NCI-H1694 (cell line): Measurements from ENCODE around the gene PPM1F.
"Not testable (repeated sequence)": the region's sequence is repeated elsewhere in the genome, so short reads cannot be mapped to it uniquely, and the experiment has no call there.

Source experiments
- DNase-seq: peaks from one replicate; lab custom pipeline; 2025; lab: John Stamatoyannopoulos, UW

PPM1F gene

GRCh38 chr22:21940521-21940920, 12.1 kb downstream of the PPM1F start:
- DNase-seq: no peak

- DNase-seq: not testable (repeated sequence)
Measured at GRCh38 chr22:21939935-21940334, 12.7 kb downstream of the PPM1F start.

- no peak for DNase-seq
Measured at GRCh38 chr22:21939461-21939913, 13.2 kb downstream of the PPM1F start.

GRCh38 chr22:21938906-21939305, 13.7 kb downstream of the PPM1F start:
- DNase-seq: no peak

GRCh38 chr22:21938071-21938822, 14.4 kb downstream of the PPM1F start:
- peak; percentile 76 for DNase-seq

GRCh38 chr22:21937821-21938070, 14.9 kb downstream of the PPM1F start:
- no peak for DNase-seq

- DNase-seq: no peak
Measured at GRCh38 chr22:21937041-21937820, 15.4 kb downstream of the PPM1F start.

- DNase-seq: no peak
Measured at GRCh38 chr22:21936151-21936775, 16.4 kb downstream of the PPM1F start.

- DNase-seq: no peak
Measured at GRCh38 chr22:21933910-21934309, 18.7 kb downstream of the PPM1F start.

- DNase-seq: no peak
Measured at GRCh38 chr22:21933413-21933812, 19.2 kb downstream of the PPM1F start.

- no peak for DNase-seq
Measured at GRCh38 chr22:21932347-21932746, 20.3 kb downstream of the PPM1F start.

- no peak for DNase-seq
Measured at GRCh38 chr22:21931056-21931455, 21.6 kb downstream of the PPM1F start.

GRCh38 chr22:21929253-21929652, 23.4 kb downstream of the PPM1F start:
- DNase-seq: no peak

- DNase-seq: no peak
Measured at GRCh38 chr22:21928048-21928447, 24.6 kb downstream of the PPM1F start.

- no peak for DNase-seq
Measured at GRCh38 chr22:21927174-21927823, 25.3 kb downstream of the PPM1F start.

- DNase-seq: peak; percentile 30
Measured at GRCh38 chr22:21926728-21927127, 25.9 kb downstream of the PPM1F start.

GRCh38 chr22:21923163-21923561, 29.5 kb downstream of the PPM1F start:
- DNase-seq: no peak

- DNase-seq: no peak
Measured at GRCh38 chr22:21922370-21923162, 30.1 kb downstream of the PPM1F start.

- no peak for DNase-seq
Measured at GRCh38 chr22:21921729-21922128, 30.9 kb downstream of the PPM1F start.

- DNase-seq: no peak
Measured at GRCh38 chr22:21921184-21921721, 31.4 kb downstream of the PPM1F start.

- DNase-seq: no peak
Measured at GRCh38 chr22:21920341-21921183, 32.1 kb downstream of the PPM1F start.
